HG03571 (cell line): ENCODE measurements around the gene DNMBP.

Experiments used
- ATAC-seq: cut with Tn5 transposase; IDR thresholded peaks from one replicate; pipeline ENCODE4 v1.9.1; 2021; ENCODE audit not compliant: unreplicated experiment

DNMBP gene, protein sequence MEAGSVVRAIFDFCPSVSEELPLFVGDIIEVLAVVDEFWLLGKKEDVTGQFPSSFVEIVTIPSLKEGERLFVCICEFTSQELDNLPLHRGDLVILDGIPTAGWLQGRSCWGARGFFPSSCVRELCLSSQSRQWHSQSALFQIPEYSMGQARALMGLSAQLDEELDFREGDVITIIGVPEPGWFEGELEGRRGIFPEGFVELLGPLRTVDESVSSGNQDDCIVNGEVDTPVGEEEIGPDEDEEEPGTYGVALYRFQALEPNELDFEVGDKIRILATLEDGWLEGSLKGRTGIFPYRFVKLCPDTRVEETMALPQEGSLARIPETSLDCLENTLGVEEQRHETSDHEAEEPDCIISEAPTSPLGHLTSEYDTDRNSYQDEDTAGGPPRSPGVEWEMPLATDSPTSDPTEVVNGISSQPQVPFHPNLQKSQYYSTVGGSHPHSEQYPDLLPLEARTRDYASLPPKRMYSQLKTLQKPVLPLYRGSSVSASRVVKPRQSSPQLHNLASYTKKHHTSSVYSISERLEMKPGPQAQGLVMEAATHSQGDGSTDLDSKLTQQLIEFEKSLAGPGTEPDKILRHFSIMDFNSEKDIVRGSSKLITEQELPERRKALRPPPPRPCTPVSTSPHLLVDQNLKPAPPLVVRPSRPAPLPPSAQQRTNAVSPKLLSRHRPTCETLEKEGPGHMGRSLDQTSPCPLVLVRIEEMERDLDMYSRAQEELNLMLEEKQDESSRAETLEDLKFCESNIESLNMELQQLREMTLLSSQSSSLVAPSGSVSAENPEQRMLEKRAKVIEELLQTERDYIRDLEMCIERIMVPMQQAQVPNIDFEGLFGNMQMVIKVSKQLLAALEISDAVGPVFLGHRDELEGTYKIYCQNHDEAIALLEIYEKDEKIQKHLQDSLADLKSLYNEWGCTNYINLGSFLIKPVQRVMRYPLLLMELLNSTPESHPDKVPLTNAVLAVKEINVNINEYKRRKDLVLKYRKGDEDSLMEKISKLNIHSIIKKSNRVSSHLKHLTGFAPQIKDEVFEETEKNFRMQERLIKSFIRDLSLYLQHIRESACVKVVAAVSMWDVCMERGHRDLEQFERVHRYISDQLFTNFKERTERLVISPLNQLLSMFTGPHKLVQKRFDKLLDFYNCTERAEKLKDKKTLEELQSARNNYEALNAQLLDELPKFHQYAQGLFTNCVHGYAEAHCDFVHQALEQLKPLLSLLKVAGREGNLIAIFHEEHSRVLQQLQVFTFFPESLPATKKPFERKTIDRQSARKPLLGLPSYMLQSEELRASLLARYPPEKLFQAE (N-terminal part only)

DNA sequence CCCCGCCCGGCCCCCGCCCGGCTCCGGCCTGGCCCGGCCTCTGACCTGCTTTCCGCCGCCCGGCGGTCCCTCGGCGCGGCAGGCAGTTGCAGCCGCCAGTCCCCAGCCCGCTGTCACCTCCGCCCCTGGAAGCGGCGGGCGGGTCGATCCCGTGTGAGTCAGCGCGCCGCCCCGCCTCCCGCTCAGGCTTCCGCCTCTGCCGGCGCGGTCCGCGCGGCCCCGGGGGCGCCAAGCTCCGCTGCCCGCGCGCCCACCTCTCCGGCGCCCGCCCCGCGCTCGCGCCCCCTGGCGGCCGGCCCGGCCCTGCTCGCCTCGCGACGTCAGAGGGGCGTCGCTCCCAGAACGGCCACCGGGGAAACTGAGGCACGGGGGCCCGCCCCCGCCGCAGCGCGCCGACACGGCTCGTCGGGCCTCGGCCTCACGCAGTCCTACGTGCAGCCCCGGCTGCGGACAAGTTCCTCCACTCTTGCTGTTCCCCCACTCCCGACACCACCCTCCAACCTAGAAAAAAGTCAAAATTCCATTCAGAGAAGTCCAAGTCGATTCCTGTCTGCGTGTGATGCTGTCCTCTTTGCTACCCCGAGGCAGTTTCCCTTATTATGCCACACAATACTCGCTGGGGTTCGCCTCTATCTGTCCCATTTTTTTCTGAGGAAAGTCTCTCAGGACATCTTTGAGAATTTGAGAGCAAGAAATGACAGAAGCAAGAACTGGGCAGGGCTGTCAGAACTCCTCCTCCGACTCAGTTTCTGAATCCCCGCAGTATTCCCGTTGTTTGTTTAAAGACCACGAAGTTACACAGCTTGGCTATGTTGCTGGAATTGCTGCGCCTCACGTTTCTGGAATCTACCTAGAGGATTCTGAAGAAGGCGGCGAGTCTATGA is at the start of gene DNMBP:
Gene DNMBP (minus strand): TSS at position 155 of the 884 bp plus-strand sequence. CDS start 37,823 bp downstream, outside the sequence.
- peak; percentile 63 for ATAC-seq

DNA sequence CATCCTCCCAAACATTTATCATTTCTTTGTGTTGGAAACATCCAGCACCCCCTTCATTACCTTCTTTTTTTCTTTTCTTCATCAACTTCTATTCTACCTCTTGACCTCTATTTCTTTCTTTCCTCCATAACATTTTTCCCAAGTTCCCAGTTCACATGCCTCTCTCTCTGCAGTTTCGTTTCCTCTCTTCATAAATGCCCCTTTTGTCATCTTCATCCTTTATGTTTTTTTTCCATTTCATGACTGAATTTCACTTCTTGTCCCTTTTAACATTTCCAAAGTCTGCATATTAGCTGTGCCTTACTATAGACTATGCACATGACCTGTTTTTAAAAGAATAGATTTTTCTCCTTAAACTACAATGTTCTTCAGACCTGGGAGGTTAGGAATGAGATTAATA is 48.2 kb upstream of the DNMBP start:
- no peak for ATAC-seq

DNA sequence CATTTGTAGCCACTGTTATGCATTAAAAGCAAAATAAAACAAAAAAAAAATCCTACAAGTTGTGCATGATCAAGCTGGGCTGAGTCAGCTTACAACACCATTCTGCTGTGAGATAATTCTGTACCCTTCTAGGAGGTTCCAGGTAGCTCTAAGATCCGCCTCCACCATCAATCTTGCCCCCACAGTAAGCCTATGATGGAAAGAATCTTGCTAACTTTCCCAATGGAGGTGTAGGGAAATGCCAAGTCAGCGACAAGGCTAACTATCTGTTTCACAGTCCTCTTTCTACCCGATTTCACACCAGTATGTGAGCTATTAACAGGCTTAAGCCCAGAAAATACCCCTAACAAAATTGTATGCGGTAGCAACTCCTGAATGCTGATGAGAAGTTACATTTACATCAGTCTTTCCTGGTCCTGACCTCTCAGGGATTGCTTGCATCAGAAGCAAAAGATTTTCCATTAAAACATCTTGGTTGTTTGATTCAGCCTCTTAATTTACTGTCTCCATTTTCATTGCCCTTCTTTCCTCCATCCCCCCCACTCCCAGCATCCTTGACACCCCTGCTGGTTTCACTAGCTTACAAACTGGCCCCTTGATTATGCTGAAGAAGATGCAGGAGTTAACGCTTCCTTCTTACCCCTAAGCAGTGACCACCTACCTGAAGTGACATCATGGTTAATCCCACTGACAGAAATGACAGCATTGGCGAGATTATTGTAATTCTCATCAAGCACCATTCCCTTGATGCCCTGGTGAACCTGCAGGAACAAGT is 44.1 kb upstream of the DNMBP start:
- no peak for ATAC-seq

DNA sequence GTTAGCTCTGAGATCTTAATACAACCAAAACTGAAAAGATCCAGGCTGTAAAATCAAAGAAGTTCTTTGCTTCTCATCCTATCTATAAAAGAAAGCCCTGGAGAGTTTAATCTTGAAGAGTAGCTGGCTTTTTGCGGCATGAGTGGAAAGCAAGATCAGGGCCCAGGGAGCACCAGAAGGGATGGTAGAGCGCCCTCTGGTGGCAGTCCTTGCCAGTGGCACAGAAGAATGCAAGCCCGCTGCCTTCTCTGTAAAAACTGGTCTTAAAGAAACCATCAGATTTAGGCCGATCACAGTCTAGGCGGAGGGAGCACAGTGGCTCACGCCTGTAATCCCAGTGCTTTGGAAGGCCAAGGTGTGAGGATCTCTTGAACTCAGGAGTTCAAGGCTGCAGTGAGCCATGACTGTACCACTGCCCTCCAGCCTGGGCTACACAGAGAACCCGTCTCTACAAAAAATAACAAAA is 36.3 kb upstream of the DNMBP start:
- ATAC-seq: no peak

GRCh38 chr10:100045592-100045991 is 35.8 kb upstream of the DNMBP start:
- no peak for ATAC-seq

DNA sequence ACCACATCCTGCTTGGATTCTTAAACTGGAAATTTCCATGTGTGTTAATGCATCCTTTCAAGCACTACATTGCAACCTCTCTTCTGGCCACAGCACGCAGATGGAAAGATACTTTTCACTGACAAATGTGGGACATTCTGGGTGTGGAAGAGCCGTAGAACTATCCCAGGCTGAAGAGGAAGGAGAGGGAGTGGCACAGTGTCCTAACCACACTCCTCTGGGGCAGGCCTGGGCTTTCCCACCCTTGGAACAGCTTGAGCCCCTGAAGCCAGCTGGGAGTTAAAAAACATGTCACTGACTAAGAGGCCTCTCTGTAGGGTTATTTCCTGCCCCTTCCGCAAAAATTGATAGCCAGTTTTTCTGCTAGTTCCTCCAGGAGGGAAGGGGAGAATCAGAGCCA is 34.0 kb upstream of the DNMBP start:
- no peak for ATAC-seq

GRCh38 chr10:100043344-100043743 is 33.6 kb upstream of the DNMBP start:
- no peak for ATAC-seq

GRCh38 chr10:100041306-100042002 is 31.7 kb upstream of the DNMBP start:
- ATAC-seq: no peak

DNA sequence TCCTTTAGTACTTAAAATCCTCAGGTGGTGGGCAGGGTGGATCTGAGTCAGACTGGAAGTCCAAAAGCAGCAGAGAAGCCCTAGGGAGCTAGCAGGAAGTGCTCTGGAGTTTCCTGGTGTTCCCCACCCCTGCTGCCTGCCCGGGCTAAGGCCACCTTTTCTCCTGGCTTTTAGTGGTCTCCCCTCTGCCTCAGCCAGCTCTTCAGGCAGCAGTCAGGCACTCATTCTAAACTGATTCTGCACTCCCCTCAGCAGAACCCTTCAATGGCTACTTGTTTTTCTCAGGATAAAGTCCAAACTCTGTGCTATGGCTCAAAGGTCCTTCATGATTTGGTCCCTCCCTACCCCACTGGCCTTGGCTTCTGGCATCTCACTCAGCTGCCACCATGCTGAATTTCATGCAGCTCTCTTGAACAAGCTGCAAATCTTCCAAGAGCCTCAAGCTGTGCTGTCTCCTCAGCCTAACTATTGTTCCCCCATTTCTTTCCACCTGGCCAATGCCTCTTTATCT is 28.9 kb upstream of the DNMBP start:
- no peak for ATAC-seq

- no peak for ATAC-seq
These were observed 28.1 kb upstream of the DNMBP start for GRCh38 chr10:100037758-100038315.

DNA sequence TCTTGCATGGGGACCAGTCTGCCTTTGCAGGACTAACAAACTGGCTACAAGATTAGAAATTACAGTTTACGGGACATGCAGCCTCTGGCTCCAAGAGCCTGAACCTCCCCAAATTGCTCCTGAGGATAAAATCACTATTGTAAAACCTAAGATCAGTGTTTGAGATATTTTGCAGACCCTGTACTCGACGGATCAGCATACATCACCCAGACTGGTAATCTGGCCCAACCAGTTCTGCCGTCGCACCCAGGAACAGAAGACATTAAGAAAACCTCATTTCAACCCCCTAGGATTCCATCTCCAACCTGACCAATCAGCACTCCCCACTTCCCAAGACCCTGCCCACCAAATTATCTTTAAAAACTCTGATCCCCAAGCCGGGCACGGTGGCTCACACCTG is 27.1 kb upstream of the DNMBP start:
- ATAC-seq: no peak

DNA sequence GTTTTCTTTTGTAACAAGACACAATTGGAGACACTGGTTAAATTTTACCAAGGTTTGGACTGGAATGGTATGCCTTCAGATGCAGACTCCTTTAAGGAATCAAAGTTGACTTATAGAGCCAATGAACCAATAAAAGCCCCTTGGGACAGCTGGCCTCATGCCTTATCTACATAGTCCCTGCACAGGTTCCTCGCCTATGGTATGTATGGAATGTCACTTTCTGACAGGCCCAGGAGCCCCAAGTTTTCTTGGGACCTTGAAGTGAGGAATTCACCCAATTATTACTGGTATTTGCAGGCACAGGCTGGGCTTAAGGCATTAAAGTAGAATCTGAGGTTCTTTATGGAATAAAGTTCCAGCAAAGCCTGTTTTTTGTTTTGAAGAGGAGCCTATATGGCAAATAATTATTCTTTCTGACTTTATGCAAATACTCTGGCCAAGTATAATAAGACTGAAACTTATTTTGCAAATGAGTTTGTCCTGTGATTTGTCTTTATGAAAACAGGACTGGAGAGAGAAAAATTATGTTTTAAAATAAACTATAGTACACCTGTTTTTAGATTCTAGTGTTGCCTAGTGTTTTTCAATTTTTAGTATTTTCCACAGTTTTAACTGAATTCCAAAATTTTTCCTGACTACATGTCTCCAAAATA is 24.1 kb upstream of the DNMBP start:
- no peak for ATAC-seq

DNA sequence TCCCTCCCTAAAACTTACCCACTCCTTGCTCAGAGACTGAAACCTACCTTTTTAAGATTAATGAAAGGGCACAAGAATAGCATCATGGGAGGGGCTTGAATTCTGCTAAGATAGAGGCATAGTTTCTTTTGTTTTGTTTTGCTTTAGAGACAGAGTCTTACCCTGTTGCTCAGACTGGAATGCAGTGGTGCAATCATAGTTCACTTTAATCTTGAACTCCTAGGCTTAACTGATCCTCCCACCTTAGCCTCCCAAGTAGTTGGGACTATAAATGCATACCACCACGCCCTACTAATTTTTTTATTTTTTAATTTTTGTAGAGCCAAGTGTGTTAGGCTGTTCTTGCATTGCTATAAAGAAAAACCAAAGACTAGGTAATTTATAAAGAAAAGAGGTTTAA is 17.7 kb upstream of the DNMBP start:
- ATAC-seq: no peak

- ATAC-seq: no peak
These were observed 15.8 kb upstream of the DNMBP start for GRCh38 chr10:100025576-100025975.

GRCh38 chr10:100024748-100025147 is 15.0 kb upstream of the DNMBP start:
- no peak for ATAC-seq

DNA sequence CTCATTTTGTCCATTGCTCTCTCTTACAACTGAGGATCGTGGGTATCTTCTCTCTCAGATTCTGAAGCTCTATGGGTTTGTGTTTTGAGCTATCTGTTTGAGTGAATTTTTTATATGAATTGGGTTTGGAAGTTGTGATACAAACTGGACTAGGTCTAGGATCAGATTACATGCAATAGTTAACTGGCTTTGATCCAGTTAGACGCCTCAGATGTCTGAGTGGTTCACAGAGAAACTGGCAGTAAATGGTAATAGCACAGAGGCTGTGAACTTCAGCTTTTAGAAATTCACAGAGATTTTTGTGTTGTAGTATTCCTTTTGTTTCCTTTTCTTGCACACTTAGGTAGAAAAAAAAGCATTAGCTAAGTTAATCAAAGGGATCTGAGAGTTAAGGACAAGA is 12.7 kb upstream of the DNMBP start:
- ATAC-seq: no peak

- ATAC-seq: no peak
These were observed 11.6 kb upstream of the DNMBP start for GRCh38 chr10:100021322-100021721.

- no peak for ATAC-seq
These were observed 11.1 kb upstream of the DNMBP start for GRCh38 chr10:100020886-100021253.
